HG03521 (cell line): ENCODE measurements around the gene ARID3A.
"Not testable (repeated sequence)": the region's sequence is repeated elsewhere in the genome, so short reads cannot be mapped to it uniquely, and the experiment has no call there.

Source experiments
- ATAC-seq: cut with Tn5 transposase; IDR thresholded peaks from one replicate; pipeline ENCODE4 v1.9.1; 2021; ENCODE audit warnings: mild to moderate bottlenecking, moderate library complexity; ENCODE audit not compliant: unreplicated experiment

The ARID3A gene

DNA sequence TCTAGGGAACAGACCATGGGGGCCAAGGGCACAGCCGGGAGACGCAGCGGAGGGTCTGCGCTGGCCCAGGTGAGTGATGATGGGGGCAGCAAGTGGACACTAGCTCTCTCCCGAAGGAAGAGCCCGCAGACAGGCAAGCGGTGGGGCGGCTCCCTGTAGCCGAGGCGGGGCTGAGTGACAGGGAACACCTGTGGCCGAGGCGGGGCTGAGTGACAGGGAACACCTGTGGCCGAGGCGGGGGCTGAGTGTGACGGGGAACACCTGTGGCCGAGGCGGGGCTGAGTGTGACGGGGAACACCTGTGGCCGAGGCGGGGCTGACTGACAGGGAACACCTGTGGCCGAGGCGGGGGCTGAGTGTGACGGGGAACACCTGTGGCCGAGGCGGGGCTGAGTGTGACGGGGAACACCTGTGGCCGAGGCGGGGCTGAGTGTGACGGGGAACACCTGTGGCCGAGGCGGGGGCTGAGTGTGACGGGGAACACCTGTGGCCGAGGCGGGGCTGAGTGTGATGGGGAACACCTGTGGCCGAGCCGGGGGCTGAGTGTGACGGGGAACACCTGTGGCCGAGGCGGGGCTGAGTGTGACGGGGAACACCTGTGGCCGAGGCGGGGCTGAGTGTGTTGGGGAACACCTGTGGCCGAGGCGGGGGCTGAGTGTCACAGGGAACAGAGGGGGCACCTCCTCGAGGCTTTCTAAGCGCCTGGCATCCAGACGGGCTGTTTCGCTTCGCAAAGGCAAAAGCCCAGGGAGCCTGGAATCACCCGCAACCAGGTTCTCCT lies 34.2 kb upstream of the ARID3A start:
- ATAC-seq: not testable (repeated sequence)

DNA sequence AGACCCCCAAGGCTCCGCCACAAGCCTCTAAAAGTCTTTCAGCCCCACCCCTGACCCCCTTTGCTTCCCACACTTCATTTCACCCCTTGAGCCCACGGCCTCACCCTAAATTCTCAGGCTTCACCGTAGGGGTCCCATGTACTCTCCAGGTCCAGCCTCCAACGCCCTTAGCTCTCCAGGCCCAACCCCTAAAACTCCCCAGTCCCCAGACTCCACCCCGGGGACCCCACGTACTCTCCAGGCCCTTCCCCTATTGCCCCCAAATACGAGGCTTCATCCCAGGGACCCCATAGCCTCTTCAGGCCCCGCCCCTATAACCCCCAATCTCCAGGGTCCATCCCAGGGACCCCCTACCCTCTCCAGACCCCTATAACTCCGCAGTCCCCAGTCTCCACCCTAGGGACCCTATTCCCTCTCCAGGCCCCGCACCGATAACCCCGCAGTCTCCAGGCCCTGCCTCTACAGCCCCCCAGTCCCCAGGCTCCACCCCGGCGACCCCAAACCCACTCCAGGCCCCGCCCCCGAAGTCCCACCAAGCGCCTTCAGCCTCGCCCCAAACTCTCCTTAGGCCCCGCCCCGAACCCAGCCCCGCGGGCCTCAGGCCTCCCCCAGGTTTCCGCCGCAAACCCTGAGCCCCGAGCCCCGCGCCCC lies 33.5 kb upstream of the ARID3A start:
- ATAC-seq: no peak

DNA sequence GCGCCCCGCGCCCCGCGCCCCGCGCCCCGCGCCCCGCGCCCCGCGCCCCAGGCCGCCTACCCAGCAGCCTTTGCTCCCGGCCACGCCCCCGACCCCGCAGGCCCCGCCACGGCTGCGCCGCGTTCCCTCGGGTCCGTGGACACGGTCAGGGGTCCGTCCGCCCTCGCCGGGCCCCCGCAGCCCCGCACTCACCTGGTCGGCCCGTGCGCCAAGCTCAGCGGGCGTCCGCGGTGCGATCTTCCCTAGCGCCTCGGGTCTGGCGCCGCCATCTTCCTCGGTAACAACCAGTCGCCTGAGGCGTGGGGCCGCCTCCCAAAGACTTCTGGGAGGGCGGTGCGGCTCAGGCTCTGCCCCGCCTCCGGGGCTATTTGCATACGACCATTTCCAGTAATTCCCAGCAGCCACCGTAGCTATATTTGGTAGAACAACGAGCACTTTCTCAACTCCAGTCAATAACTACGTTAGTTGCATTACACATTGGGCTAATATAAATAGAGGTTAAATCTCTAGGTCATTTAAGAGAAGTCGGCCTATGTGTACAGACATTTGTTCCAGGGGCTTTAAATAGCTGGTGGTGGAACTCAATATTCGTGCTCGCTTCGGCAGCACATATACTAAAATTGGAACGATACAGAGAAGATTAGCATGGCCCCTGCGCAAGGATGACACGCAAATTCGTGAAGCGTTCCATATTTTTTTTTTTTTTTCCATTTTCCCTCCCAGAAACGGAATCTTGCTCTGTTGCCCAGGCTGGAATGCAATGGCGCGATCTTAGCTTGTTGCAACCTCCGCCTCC lies 32.7 kb upstream of the ARID3A start, which contains the start of the genes MED16 and RNU6-9:
Gene MED16, minus strand, starts transcription at position 294 of the 796 bp plus-strand sequence. CDS start 2,056 bp downstream, outside the sequence.
Gene RNU6-9, plus strand, starts transcription at position 591 of the 796 bp plus-strand sequence.
- peak; percentile 81 for ATAC-seq

DNA sequence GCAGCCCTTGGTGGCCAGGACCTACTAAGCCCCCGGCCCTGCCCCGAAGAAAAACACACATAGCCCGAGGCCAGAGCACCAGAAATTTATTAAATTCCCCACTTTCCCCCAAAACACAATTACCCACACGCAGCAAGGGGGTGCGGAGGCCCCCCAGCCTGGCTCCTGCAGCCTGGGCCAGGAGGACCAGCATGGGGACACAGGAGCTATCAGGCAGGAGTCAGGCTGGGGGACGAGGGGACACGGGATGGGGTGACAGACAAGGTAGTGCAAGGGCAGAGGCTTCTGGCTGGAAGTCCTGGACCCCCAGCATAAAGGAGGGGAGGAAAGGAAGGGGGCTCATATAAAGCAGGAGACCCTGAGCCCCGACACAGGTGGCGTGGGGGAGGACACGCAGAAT lies 29.4 kb upstream of the ARID3A start:
- ATAC-seq: no peak

DNA sequence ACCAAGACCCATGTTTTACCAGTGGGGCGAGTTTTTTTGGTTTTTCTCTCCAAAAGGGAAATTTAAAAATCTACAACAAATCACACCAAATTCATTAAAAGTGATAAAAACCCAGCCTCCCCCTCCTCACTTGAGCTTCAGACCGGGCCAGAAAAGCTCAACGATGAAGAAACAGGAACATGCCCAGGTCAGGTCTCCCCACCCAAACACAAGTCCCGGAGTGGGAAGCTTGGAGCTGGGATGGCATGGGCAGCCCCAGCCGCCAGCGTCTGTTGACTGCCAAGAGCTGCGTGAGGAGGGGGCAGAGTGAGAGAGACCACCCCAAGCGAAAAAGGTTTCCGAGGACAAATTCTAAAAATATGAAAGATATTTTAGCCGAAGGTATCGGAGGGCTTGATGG lies 28.8 kb upstream of the ARID3A start:
- ATAC-seq: no peak

DNA sequence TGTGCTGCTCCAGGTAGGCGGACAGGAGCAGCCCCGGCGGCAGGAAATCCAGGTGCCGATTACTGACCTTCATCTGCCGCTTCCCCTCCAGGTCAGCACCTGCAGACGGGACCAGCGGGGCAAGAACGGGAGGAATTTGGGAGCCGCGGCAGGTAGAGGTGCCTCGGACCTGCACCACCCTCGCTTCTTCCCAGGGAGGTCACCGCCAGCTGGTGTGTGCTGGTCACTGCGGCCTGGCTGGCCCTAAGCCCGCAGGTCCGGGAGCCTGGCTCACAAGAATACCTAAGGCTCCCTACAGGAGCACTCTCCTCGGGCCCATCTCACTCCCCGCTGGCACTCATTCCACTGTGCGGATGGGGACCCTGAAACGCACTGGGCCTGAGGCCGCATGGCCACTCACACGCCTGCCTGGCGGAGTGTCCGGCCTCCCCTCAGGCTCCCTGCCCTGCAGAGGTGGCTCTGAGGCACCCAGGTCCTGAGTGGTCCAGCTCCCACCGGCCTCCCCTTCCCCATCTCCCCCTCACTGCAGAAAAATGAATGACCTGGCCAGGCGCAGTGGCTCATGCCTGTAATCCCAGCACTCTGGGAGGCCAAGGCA lies 28.3 kb upstream of the ARID3A start:
- no peak for ATAC-seq

DNA sequence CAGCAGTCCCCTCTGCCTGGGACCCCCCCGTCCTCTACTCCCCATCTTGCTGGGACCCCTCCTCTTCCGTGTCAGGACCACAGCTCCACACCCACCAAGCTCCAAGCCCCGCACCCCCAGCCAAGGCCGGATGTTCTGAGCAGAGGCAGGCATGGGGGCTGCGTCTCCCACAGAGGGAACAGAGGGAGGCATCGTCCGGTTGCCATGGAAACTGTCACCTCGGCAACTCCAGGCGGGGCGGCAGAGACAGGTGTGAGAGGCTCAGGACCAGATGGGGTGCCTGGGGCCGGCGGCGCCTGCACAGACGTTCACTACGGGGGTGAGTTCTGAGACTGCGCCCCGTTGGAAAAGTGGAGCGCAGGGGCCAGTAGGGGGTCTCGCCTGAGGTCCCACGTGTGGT lies 27.2 kb upstream of the ARID3A start:
- ATAC-seq: no peak

DNA sequence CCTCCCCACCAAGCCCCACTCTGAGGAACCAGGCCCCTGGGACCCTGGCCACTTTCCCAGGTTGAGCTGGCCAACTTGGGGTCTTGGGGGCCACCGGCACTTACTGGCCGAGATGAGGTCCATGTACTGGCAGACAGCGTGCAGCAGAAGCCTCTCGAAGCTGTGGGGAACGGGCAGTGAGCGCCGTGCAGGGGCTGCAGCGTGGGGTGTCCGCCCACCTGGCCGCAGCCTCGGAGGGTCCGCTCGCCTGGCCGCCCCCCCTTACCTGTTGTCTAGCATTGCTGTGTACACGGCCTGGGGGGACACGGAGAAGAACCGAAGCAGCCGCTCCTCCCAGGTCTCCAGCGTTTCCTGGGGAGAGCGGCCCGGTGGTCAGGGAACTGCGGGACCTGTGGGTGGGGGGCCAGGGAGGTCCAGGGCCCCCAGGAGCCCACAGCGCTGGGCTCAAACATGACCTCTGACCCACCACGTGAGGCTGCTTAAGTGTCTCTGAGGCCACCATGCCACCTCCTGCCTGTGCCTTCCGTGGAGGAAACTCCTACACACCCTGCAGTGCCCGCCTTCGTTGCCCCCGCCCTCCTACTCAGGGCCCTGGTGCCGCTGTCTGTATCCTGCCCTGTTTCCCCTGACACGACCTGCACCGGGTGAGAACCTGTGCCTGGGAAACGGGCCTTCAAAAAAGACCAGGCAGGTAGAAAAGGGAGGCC lies 26.3 kb upstream of the ARID3A start:
- ATAC-seq: no peak

DNA sequence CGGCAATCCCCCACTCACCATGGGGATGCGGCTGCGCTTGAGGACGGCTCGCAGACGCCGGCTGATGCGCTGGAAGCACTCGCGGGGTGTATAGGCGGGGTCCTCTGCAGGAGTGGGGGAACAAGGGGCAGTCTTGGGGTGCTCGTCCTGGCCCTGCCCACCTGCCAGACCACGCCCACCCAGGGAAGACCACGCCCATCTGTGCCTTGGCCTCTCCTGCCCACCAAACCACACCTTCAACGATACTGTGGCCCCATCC lies 25.9 kb upstream of the ARID3A start:
- no peak for ATAC-seq

DNA sequence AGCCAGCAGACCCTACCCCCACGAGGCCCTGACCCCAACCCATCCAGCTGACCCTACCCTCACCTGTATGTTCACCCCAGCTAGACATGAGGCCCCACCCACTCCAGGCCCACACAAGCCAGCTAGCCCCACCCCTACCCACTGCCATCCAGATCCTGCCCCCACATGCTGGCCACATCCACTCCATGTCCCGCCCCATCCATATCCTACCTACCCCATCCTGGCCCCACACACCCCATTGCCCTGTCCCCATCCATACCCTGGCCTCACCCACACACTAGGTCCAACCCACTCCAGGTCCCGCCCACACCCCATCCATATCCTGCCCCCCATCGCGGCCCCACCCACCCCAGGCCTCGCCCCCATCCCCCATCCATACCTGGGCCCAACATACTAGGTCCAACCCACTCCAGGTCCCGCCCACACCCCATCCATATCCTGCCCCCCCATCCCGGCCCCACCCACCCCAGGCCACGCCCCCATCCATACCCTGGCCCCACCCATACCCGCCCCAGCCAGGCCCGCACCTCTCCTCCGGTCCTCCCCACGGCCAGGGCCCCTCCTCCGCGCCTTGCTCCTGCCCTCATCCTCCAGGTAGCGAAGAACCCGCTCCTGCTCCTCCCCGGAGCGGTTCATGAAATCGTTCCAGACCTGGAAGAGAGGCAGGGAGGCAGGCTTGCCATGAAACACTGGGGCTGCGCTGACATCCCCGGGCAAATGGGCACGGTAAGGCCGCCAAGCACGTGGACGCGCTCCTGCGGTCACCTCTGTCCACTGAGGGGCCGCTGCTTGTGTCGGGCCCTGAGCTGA lies 25.3 kb upstream of the ARID3A start:
- no peak for ATAC-seq

DNA sequence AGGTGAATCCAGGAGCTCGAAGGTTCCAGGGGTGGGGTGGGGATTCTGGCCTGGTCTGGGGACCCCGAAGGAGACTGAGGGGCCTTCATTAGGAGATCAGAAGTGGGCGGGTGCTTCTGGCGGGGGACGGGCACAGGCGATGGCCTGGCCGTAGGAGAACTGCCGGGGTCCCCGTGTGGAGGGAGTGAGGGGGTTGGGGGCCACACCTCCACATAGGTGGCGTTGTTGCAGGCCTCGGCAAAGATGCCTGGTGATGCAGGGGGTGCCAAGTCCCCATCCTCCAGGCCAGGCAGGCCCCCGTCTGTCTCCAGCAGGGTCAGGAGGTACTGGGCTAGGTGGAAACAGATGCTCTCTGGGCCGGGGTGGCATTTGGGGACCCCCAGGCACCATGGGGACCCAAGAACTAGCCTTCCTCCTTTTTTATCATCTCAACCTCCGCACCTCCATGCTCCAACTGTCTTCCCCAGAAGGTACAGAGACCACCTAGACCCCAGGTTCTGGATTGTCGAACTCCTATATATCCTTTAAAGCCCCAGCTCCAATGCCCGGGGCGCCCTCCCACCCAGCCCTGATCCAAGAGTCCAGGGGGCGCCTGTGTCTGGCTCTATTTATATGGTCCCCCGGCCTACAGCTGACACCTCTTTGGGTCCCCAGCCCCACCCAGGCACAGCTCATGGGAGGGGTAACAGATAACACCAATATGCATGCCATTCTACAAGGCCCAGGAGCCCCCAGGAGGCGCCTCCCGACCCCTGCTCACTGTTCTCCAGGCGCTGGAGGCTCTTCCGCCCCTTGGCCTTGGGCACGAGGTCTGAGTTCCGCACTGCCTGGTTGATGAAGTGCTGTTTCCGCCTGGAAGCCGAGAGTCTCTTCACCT lies 24.4 kb upstream of the ARID3A start:
- no peak for ATAC-seq

DNA sequence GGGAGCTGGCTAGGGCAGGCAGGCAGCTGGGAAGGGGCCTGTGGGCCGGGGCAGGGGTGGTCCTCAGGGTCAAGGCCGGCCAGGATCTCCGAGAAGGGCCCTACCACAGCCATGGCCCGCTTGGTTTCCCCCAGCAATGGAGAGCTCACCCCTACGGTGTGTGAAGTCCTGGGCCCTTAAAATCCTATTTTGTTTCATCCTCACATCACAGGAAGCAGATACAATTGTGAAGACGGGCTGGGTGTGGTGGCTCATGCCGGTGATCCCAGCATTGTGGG lies 23.8 kb upstream of the ARID3A start:
- no peak for ATAC-seq

DNA sequence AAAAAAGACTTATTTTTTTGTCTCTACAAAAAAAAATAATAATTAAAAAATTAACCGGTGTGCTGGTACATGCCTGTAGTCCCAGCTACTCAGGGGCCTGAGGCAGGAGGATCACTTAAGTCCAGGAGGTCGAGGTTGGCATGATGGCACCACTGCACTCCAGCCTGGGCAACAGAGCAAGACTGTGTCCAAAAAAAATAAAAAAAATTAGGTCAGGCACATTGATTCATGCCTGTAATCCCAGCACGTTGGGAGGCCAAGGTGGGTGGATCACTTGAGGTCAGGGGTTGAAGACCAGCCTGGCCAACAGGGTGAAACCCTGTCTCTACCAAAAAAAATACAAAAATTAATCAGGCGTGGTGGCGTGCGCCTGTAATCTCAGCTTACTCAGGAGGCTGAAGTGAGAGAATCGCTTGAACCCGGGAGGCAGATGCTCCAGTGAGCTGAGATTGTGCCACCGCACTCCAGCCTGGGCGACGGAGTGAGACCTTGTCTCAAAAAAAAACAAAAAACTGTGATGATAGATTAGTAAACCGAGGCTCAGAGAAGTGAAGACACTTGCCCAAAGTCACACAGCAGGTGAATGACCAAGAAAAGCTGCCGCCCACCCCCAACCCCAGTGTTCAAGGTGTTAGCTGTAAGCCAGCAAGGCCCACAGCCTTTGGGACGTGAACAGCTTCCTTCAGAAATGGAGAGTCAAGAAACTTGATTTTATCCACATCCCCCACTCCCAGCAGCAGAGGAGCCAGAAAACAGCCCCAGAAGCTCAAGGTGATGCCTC lies 23.2 kb upstream of the ARID3A start:
- ATAC-seq: no peak

DNA sequence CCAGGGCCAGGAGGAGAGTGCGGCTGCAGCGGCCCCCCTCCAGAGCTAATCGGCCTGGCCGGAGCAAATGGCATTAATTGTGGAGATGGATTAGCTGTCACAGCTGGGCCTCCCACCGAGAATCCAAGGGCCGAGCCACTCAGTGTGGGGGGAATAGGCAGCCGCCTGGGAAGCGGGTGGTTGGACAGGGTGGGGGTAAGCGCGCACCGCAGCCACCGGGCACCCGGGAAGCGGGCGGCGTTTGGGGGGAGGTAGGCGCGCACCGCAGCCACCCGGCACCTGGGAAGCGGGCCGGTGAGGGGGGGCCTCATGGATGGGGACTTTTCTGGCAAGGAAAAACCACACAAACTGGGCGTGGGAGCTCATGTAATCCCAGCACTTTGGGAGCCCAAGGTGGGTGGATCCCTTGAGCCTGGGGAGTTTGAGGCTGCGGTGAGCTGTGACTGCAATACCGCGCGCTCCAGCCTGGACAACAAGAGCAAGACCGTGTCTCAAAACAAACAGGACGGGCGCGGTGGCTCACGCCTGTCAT lies 22.5 kb upstream of the ARID3A start:
- no peak for ATAC-seq

DNA sequence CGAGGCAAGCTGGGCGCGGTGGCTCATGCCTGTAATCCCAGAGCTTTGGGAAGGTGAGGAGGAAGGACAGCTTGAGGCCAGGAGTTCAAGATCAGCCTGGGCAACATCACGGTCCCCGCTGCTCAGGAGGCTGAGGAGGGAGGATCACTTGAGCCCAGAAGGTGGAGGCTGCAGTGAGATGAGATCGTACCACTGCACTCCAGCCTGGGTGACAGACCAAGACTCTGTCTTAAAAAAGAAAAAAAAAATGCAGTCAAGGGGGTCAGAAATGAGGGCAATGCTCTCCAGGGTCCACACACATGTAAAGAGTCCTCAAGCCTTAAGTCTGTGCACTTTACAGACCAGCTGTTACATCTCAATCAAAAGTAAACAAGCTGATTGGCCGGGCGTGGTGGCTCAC lies 21.3 kb upstream of the ARID3A start:
- no peak for ATAC-seq

DNA sequence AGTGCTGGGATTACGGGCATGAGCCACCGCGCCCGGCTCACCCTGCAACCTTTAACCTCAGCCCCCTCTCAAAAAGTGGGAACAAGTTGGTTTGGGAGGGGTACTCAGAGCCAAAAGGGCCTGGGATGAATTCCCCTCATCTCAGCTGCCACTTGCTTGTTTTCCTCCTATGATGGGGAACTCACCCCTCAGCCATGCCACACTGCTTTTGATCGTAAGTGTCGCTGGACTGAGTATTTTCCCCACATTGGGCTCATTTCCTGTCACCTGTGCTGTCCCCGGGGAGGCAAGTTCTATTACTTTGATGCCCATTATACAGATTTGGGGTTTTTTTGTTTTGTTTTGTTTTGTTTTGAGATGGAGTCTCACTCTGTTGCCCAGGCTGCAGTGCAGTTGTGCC lies 19.4 kb upstream of the ARID3A start:
- ATAC-seq: no peak

DNA sequence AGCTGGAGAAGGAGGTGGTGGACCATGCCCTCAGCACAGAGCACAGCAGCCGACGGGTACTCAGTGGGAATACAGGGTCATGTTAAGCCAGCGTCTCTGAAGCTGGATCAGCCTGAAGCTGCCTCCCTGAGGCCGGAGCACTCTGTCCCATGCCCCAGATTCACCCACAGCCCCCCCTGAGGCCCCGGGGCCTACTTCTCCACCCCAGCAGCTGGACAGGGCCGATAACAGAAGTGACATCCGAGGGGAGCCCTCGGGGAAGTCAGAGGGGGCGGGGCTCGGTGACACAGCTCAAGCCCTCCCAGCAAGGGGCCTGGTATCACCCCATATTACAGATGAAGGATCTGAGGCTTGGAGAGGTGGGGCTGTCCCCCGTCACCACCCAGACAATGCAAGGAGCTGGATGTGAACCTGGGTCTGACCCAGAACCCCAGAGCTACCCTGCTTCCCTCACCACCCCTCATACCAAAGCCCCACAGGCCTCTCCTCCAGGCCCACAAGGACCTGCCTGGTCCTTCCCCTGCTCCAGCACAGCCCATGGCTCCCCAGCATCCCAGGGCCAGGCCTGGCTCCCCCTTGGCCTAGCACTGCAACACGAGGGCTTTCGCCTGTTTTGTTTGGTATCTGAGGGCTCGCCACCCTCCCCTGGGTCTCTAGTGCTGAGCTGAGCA lies 18.5 kb upstream of the ARID3A start:
- ATAC-seq: no peak
